GM19438 (cell line): ENCODE results near the gene DMRTB1.
"Not testable (repeated sequence)": the region's sequence is repeated elsewhere in the genome, so short reads cannot be mapped to it uniquely, and the experiment has no call there.

Experiments used
- ATAC-seq: cut with Tn5 transposase; IDR thresholded peaks from one replicate; pipeline ENCODE4 v1.9.1; 2021; ENCODE audit warnings: low read depth; ENCODE audit not compliant: unreplicated experiment

The DMRTB1 gene

GRCh38 chr1:53434405-53435007 is 24.7 kb upstream of the DMRTB1 start:
- not testable (repeated sequence) for ATAC-seq

DNA sequence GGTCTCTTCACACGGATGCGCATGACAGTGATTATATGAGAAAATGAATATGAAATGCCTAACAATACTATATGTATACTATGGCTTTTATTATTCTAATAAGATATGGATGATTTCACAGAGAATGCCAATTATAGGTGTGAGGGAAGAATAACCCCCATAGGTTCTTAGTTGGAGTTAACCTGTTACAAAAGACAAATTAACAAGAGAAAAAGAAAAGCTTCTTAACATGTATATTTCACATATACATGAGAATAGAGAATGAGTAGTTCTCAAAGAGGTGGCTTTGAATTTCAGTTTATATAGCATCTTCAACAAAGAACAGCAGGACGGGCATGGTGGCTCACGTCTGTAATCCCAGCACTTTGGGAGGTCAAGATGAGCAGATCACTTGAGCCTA is 24.0 kb upstream of the DMRTB1 start:
- ATAC-seq: no peak

GRCh38 chr1:53438427-53439336 is 20.5 kb upstream of the DMRTB1 start:
- ATAC-seq: no peak

GRCh38 chr1:53439337-53440207 is 19.6 kb upstream of the DMRTB1 start:
- no peak for ATAC-seq

GRCh38 chr1:53440633-53441032 is 18.6 kb upstream of the DMRTB1 start:
- no peak for ATAC-seq

DNA sequence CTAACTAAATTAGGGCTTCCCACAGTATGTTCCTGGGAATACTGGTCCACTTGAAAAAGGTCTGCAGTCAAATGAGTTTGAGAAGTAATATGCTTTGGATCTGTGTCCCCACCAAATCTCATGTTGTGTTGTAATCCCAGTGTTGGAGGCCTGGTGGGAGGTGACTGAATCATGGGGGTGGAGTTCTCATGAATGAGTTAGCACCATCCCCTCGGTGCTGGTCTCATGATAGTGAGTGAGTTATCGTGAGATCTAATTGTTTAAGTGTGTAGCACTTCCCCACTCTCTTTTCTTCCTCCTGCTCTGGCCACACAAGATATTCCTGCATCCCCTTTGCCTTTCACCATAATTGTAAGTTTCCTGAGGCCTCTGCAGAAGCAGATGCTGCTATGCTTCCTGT is 16.9 kb upstream of the DMRTB1 start:
- no peak for ATAC-seq

GRCh38 chr1:53446051-53446450 is 13.1 kb upstream of the DMRTB1 start:
- ATAC-seq: no peak

DNA sequence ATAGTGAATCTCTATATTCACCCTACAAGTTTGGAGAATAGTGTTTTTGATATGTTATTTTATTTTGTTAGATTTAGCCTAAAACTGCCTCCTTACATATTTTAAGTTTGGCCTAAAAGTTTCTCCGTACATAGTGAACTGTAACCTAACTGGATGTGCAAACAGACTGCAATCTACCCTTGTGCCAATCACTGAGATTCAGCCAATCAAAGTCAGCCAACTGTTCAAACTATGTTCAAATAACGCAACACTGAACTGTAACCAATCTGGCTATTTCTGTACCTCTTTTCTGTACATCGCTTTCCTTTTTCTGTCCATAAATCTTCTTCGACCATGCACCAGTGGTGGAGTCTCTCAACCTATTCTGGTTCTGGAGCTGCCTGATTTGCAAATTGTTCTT is 11.8 kb upstream of the DMRTB1 start:
- no peak for ATAC-seq

- no peak for ATAC-seq
Measured at GRCh38 chr1:53448241-53448841, 10.9 kb upstream of the DMRTB1 start.

DNA sequence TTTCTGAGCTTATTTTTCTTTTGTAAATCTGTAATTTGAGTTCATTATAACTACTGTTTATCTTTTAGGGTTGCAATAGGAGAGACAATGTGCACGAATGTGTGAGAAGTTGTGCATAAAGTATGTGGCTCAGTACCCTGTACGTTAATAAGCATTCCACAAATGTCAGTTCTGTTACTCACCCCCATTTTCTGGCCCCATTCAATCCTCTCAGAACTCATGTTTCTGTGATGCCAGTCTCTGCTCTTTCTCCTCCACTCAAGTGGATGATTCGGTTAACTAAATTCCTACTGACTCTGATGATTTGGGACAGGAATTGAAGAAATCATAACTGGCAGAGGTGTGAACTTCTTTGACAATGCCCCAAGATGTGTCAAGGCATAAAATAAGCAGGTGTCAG is 10.2 kb upstream of the DMRTB1 start:
- ATAC-seq: no peak

GRCh38 chr1:53449693-53450092 is 9.5 kb upstream of the DMRTB1 start:
- ATAC-seq: no peak

DNA sequence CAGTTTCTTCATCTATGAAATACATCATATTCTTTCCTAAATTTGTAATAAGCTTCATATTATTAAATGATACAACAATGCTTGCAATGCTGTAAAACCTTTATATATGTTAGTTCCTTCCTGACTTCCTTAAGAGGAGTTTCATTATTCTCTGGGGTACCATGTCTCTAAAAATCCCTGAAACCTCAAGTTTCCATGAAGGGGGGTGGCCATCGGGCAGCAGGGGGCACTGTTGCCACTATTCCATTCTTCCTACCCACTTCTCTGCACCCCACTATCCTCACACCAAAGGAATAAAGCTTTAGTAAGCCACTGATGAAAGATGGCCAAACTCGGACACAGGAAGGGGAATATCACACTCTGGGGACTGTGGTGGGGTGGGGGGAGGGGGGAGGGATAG is 9.0 kb upstream of the DMRTB1 start:
- no peak for ATAC-seq

GRCh38 chr1:53454019-53454418 is 5.2 kb upstream of the DMRTB1 start:
- no peak for ATAC-seq

DNA sequence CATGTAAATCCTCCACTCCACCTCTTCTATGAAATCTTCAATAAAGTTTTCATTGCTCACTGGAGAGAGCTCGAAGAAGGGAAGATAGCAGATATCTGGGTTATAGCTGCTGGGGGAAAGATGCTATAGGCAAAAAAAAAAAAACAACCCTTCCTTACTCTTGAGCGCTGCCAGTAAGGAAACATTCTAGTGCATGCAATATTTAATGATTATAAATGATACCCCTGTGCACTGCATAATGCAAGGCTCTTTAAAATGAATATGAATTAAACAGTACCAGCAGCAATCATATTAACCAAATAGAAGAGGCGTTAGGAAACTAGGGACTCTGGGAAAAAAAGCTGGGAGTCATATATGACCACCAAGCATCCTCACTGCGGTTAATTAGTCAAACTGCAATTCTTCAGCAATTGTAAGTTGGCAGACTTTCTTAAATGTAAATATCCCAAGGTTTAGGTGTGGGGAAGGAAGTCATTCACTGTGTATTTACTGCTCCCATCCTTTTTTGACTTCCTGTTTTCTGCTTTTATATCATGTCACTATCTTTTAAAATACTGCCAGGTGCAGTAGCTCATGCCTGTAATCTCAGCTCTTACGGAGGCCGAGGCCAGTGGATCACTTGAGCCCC is 3.7 kb upstream of the DMRTB1 start:
- ATAC-seq: no peak

- no peak for ATAC-seq
Measured at GRCh38 chr1:53458634-53459033, 565 bp upstream of the DMRTB1 start.

DNA sequence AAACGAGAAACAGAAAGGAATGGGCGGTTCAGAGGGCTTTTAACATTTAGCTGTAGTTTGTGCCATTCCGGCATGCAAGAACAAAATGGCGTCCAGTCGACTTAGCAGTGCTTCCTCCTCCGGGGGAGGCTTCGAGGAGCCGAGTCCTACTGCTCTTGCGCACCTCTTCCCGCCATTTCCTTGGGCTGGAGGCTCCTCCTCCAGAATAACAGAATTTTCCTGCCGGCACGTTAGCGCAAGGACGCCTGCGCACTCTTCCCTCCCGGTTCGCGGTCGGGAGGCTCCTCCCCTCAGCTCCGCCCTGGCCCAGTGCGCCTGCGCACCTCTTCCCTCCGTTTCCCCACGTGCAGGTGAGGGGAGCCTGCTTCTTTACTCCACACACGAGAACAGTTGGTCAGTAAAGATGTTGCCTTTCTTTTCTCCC is 1.0 kb downstream of the DMRTB1 start:
- ATAC-seq: no peak

DNA sequence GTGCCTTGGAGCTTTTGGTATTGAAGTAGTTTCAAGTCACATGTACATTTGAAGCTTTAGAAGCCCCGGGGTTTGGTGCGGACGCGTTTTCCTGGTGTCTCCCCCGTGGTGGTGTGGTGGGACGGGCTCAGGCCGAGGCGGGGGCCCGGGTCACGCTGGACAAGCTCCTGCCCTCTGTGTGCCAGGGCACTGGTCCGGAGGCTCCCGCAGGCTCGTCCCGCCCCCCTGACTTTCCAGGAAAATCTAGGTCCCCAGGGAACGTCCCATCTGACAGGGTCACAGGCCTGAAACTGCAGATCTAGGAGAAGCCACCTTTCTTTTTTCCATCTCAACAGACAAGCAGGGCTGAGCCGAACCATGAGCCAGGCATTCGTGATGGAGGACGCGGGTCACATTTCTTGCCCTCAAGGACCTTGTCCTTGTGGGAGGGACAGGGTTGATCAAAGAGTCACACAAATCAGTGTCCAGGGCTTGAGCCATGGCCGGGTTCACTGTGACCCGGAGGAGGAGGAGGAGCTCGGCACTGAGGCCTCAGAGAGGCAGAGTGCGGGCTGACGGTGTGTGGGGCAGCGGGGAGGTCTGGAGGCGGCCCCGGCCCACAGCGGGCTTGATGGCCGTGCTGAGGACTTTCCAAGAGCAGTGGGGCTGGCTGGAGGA is 1.6 kb downstream of the DMRTB1 start:
- ATAC-seq: no peak

DNA sequence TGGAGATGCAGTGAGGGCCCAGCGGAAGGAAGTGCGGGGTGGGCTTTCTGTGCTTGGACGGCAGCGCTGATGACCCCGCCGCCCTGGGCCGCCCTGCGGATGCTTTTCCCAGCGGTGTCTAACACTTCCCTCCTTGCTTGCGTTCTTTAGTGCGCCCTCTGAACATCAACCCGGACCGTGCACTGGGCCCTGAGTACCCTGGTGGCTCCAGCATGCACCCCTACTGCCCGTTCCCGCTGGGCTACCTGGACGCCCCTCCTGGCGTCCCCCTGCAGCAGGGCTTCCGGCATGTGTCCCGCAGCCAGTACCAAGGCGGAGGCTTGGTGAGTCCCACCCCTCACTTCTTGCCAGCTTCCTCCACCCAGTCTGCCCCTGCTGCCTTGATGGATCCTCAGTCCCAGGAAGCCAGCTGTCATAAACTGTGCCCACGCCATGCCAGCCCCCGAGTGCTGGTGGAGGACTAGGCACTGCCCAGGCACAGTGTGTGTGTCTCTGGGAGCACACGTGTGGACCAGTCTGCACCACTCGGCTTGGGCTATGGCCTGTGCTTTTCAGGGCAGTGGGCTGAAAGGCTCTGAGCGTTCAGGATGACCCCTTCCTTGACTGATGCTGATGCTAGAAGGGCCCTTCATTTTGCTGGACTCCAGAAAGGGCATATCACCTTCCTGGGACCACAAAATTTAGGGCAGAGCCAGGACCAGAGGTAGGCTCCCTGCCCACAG is 2.3 kb downstream of the DMRTB1 start:
- no peak for ATAC-seq

DNA sequence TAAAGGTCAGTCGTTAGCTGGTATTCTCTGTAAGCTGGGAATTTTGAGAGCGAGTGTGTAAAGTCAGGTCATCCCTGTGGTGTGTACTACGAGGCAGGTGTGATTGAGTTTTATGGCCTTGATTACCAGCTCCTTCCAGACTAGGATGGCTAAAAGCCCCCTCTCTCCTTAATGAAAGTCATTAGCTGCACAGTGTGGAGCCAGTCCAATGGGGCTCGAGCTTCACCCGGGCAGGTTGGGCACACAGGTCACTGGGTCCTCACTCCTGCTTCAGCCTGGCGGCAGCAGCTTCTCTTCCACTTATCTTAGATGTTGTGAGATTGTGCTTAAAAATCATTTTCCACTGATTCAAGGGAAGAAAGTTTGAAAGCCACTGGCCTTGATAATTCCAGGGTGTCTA is 3.0 kb downstream of the DMRTB1 start:
- ATAC-seq: no peak
